HG03097 (cell line): Measurements from ENCODE around the gene SCNM1.
A peak's percentile ranks its signal among the peaks of the same experiment; 100 is the strongest.
"Not testable (repeated sequence)": the region's sequence is repeated elsewhere in the genome, so short reads cannot be mapped to it uniquely, and the experiment has no call there.

ENCODE experiments used
- ATAC-seq: cut with Tn5 transposase; IDR thresholded peaks from one replicate; pipeline ENCODE4 v1.9.1; 2021; ENCODE audit not compliant: unreplicated experiment, low FRiP score

SCNM1 gene

GRCh38 chr1:151189637-151190445, 23.9 kb downstream of the SCNM1 start, which contains the start of gene VPS72:
Gene VPS72 (minus strand): TSS chr1:151190197. CDS start chr1:151190121, 76 bp downstream.
- peak; percentile 77 for ATAC-seq

DNA sequence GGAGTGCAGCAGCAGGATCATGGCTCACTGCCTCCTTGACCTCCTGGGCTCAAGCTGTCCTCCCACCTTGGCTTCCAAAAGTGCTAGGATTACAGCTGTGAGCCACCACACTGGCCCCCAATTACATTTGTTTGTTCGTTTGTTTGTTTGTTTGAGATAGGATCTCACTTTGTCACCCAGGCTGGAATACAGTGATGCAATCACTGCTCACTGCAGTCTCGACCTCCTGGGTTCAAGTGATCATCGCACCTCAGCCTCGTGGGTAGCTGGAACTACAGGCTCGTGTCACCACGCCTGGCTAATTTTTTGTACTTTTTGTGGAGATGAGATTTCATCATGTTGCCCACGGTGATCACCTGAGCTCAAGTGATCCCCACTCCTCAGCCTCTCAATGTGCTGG, 26.1 kb downstream of the SCNM1 start:
- ATAC-seq = no peak

DNA sequence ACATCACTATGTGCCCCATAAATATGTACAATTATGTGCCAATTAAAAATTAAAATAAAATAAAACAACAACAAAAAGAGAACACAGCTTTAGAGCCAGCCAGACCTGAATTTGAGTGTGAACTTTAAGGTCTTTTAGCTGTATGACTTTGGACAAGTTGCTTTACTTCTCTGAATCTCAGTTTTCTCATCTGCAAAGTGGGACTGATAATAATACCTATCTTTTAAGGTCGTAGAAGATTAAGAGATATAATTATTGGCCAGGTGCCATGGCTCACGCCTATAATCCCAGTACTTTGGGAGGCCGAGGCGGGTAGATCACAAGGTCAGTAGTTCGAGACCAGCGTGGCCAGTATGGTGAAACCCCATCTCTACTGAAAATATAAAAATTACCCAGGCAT, 27.4 kb downstream of the SCNM1 start:
- ATAC-seq = no peak

DNA sequence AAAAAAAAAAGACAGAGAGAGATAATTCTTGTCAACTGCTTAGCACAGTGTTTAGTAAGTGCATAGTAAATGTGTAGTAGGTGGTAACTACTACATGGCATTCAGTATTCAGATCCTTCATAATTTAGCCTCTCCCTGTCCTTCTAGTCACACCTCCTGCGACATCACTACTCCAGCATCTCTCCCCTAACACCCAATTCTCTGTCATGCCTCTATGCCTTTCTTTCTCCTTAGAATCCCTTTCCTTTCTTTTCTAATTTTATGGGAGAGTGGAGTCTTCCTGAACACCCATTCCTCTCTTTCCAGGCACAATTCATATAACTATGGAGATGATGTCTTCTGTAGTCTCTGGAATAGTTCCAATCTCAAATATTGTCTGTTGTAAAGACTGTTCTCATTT, 27.9 kb downstream of the SCNM1 start:
- ATAC-seq = no peak

DNA sequence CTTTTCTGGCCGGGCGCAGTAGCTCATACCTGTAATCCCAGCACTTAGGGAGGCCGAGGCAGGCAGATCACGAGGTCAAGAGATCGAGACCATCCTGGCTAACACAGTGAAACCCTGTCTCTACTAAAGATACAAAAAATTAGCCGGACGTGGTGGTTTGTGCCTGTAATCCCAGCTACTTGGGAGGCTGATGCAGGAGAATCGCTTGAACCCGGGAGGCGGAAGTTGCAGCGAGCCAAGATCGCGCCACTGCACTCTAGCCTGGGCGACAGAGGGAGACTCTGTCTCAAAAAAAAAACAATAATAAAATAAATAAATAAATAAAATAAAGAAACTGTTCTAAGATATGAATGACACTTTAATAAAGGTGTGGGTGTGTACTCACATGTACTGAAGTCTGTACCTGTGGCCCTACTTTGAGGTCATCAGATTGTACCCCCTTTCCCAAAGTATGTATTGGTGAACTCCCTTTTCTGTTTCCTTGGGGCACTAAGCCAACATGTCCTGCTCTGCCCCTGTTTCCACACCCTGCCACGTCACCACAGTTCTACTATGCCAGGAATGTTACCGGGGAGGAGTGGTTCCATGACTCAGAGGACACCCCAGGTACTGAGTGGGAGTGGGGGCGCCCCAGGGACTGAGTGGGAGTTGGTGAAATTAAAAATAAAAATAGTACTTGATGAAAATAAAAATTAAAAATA, 29.1 kb downstream of the SCNM1 start:
- not testable (repeated sequence) for ATAC-seq

- no peak for ATAC-seq
Measured at GRCh38 chr1:151196292-151196800, 30.4 kb downstream of the SCNM1 start.

GRCh38 chr1:151197863-151198253, 31.9 kb downstream of the SCNM1 start:
- no peak for ATAC-seq

GRCh38 chr1:151198254-151199127, 32.5 kb downstream of the SCNM1 start, which contains the start of gene PIP5K1A:
Gene PIP5K1A (plus strand): TSS chr1:151198552. CDS start chr1:151198997, 445 bp downstream.
- peak; percentile 88 for ATAC-seq

- no peak for ATAC-seq
Measured at GRCh38 chr1:151199873-151200581, 34.1 kb downstream of the SCNM1 start.

GRCh38 chr1:151205381-151205965, 39.5 kb downstream of the SCNM1 start:
- not testable (repeated sequence) for ATAC-seq

- no peak for ATAC-seq
Measured at GRCh38 chr1:151210830-151211229, 44.9 kb downstream of the SCNM1 start.

DNA sequence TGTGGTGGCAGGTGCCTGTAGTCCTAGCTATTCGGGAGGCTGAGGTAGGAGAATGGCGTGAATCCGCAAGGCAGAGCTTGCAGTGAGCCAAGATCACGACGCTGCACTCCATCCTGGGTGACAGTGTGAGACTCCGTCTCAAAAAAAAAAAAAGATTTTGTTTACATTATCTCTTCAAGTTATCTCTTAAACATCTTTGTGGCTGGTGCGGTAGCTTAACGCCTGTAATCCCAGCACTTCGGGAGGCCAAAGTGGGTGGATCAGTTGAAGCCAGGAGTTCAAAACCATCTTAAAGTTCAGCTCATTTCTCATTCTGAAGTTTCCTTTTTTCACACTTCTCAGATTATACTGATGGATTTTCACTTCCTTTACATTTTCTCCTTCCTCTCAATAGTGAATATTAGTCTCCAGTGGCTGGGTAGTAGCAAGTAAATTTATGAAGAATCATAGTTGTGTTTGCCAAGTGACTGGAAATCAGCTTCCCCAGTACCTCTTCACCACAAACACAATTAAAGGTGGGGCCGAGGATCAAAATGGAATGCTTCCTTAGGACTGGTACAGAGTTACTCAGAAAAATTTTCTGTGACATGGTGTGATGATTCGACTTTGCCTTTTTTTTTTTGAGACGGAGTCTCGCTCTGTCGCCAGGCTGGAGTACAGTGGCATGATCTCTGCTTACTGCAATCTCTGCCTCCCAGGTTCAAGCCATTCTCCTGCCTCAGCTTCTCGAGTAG, 46.2 kb downstream of the SCNM1 start:
- ATAC-seq = no peak

GRCh38 chr1:151213560-151213959, 47.6 kb downstream of the SCNM1 start:
- ATAC-seq = no peak
